Liver (tissue), 9 donors: ENCODE results near the gene DNM3. TPM values are rescaled to one million over a fixed set of nuclear protein-coding genes. Genes with fewer than 3 reads are reported as not detected.

Source experiments
- DNase-seq: peaks from one replicate; pipeline ENCODE4 v3.0.0-alpha.2; 2017; ENCODE audit warnings: low spot score
- H3K27ac ChIP-seq, 2 donors: one replicate each; pipeline ENCODE4 v1.7.0; 2013; ENCODE audit warnings: inconsistent platforms in 2 of 2, low read length in 2 of 2, control low read depth in 1 of 2, low read depth in 1 of 2, mild to moderate bottlenecking in 1 of 2
- H3K27me3 ChIP-seq, 4 donors: one replicate each; pipeline versions ENCODE4 v1.6.1 to v1.7.0; 2013; ENCODE audit warnings: low read length in 3 of 4, inconsistent platforms in 1 of 4, mild to moderate bottlenecking in 1 of 4, moderate library complexity in 1 of 4; ENCODE audit not compliant: control insufficient read depth in 4 of 4, insufficient read depth in 4 of 4
- H3K36me3 ChIP-seq, 4 donors: one replicate each; pipeline versions ENCODE4 v1.6.1 to v1.7.0; 2013; ENCODE audit warnings: low read length in 3 of 4, mild to moderate bottlenecking in 3 of 4, low read depth in 1 of 4, moderate library complexity in 1 of 4; ENCODE audit not compliant: control insufficient read depth in 4 of 4, insufficient read depth in 3 of 4
- H3K4me1 ChIP-seq, 4 donors: one replicate each; pipeline versions ENCODE4 v1.6.1 to v1.7.0; 2013; ENCODE audit warnings: low read length in 3 of 4, mild to moderate bottlenecking in 3 of 4, moderate library complexity in 1 of 4; ENCODE audit not compliant: control insufficient read depth in 4 of 4, insufficient read depth in 4 of 4
- H3K4me3 ChIP-seq, 3 donors: one replicate each; pipeline versions ENCODE4 v1.6.1 to v1.7.0; 2013; ENCODE audit warnings: low read length in 3 of 3, control low read depth in 1 of 3, low read depth in 1 of 3, mild to moderate bottlenecking in 1 of 3
- H3K9ac ChIP-seq, 2 donors: one replicate each; pipeline ENCODE4 v1.7.0; 2013; ENCODE audit warnings: low read length in 2 of 2, mild to moderate bottlenecking in 2 of 2, moderate library complexity in 2 of 2, control low read depth in 1 of 2, low read depth in 1 of 2
- H3K9me3 ChIP-seq, 4 donors: one replicate each; pipeline versions ENCODE4 v1.6.1 to v1.7.0; 2013; ENCODE audit warnings: low read length in 3 of 4; ENCODE audit not compliant: control insufficient read depth in 4 of 4
- ATF3 ChIP-seq: IDR thresholded peaks from 2 replicates; pipeline ENCODE4 v1.6.1; 2016; ENCODE audit warnings: antibody characterized with exemption
- EGR1 ChIP-seq, 2 donors: IDR thresholded peaks; 2 replicates each; pipeline ENCODE4 v1.6.1; 2016 to 2018; ENCODE audit warnings: antibody characterized with exemption in 2 of 2, low read depth in 2 of 2
- FOXA1 ChIP-seq: IDR thresholded peaks from 2 replicates; pipeline ENCODE4 v1.6.1; 2016; ENCODE audit warnings: antibody characterized with exemption
- FOXA2 ChIP-seq: IDR thresholded peaks from 2 replicates; pipeline ENCODE4 v1.6.1; 2016; ENCODE audit warnings: antibody characterized with exemption
- GABPA ChIP-seq, 2 donors: IDR thresholded peaks in 1 of 2; conservative IDR thresholded peaks in 1 of 2; 2 replicates each; pipeline ENCODE4 v1.6.1; 2016; ENCODE audit warnings: antibody characterized with exemption in 2 of 2, mild to moderate bottlenecking in 1 of 2, moderate library complexity in 1 of 2
- HNF4A ChIP-seq, 2 donors: conservative IDR thresholded peaks; 2 replicates each; pipeline ENCODE4 v1.6.1; 2016; ENCODE audit warnings: antibody characterized with exemption in 2 of 2, mild to moderate bottlenecking in 2 of 2
- HNF4G ChIP-seq: IDR thresholded peaks from 2 replicates; pipeline ENCODE4 v1.6.1; 2016; ENCODE audit warnings: antibody characterized with exemption
- JUND ChIP-seq, 2 donors: IDR thresholded peaks; 2 replicates each; pipeline ENCODE4 v1.6.1; 2016; ENCODE audit warnings: antibody characterized with exemption in 2 of 2
- MAX ChIP-seq: IDR thresholded peaks from 2 replicates; pipeline ENCODE4 v1.6.1; 2016; ENCODE audit warnings: antibody characterized with exemption
- NR2F2 ChIP-seq: IDR thresholded peaks from 2 replicates; pipeline ENCODE4 v1.6.1; 2016; ENCODE audit warnings: antibody characterized with exemption
- RAD21 ChIP-seq, 2 donors: IDR thresholded peaks; 2 replicates each; pipeline ENCODE4 v1.6.1; 2016; ENCODE audit warnings: antibody characterized with exemption in 2 of 2, mild to moderate bottlenecking in 2 of 2
- RXRA ChIP-seq, 2 donors: IDR thresholded peaks; 2 replicates each; pipeline ENCODE4 v1.6.1; 2017 to 2018; ENCODE audit warnings: antibody characterized with exemption in 2 of 2, mild to moderate bottlenecking in 1 of 2
- SP1 ChIP-seq: IDR thresholded peaks from 2 replicates; pipeline ENCODE4 v1.6.1; 2018; ENCODE audit warnings: antibody characterized with exemption, mild to moderate bottlenecking
- TAF1 ChIP-seq: conservative IDR thresholded peaks from 2 replicates; pipeline ENCODE4 v1.6.1; 2016; ENCODE audit warnings: antibody characterized with exemption, mild to moderate bottlenecking
- YY1 ChIP-seq: IDR thresholded peaks from 2 replicates; pipeline ENCODE4 v1.6.1; 2016; ENCODE audit warnings: antibody characterized with exemption, mild to moderate bottlenecking
- WGBS: extraction: QIAGEN DNeasy Blood & Tissue Kit; methylation state at CpG from one replicate; pipeline ENCODE4 v1.1.7; 2013; 5-methylcytosine and 5-hydroxymethylcytosine counted together
- polyA plus RNA-seq, 2 donors: library from polyadenylated mRNA; stranded (reverse) in 1 of 2; unstranded in 1 of 2; fragments of 200-250 nt in 1 of 2; fragments of >200 nt in 1 of 2; fragmentation: Nextera tagmentation in 1 of 2; extraction: Ambion mirVana in 1 of 2; gene quantifications; one replicate each; pipeline versions ENCODE4 v1.2.1 to v1.2.3, GENCODE V29; 2013 to 2015
- total RNA-seq, 2 donors: library from RNA; depleted of rRNA; stranded (reverse); fragments of >200 nt; gene quantifications; one replicate each; pipeline ENCODE4 v1.2.3, GENCODE V29; 2014
- TF ChIP-seq, protein P1 (sequence below): IDR thresholded peaks from 2 replicates; pipeline ENCODE4 v1.6.1; 2016; ENCODE audit warnings: antibody characterized with exemption
- TF ChIP-seq, protein P2 (sequence below): fragments of 150-350 bp; IDR thresholded peaks from 2 replicates; pipeline ENCODE4 v1.5.1; 2017; ENCODE audit warnings: improper control_type of control experiment, low read depth, low read length; ENCODE audit not compliant: missing input control
- TF ChIP-seq, protein P3 (sequence below): IDR thresholded peaks from 2 replicates; pipeline ENCODE4 v1.6.1; 2016; ENCODE audit warnings: antibody characterized with exemption, mild to moderate bottlenecking
- donor health status: healthy.
- donor health status: healthy.
- donor health status: healthy.
- donor health status: healthy.
- donor health status: healthy.

Gene DNM3
- total and polyA plus RNA-seq, 4 donors: 0.08 to 3.2 (median 1.0) TPM

DNA sequence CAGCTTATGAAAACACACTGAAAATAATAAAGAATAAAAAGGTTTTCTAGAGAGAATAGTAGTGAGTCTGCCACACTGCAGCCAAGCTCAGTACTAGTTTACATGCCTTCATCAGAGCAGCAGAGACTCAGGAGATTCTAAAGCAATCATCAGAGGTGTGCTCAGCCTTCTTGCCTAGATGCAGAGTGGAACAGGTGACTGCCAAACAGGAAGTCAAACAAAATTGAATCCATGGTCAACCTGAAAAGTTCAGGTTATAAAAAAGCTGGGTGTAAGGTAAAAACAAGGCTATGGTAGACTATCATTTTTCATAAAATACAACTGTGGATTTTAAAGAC is 413.9 kb downstream of the DNM3 start (continued):
- TF ChIP-seq, protein P1, sequence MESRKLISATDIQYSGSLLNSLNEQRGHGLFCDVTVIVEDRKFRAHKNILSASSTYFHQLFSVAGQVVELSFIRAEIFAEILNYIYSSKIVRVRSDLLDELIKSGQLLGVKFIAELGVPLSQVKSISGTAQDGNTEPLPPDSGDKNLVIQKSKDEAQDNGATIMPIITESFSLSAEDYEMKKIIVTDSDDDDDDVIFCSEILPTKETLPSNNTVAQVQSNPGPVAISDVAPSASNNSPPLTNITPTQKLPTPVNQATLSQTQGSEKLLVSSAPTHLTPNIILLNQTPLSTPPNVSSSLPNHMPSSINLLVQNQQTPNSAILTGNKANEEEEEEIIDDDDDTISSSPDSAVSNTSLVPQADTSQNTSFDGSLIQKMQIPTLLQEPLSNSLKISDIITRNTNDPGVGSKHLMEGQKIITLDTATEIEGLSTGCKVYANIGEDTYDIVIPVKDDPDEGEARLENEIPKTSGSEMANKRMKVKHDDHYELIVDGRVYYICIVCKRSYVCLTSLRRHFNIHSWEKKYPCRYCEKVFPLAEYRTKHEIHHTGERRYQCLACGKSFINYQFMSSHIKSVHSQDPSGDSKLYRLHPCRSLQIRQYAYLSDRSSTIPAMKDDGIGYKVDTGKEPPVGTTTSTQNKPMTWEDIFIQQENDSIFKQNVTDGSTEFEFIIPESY: no peak

DNA sequence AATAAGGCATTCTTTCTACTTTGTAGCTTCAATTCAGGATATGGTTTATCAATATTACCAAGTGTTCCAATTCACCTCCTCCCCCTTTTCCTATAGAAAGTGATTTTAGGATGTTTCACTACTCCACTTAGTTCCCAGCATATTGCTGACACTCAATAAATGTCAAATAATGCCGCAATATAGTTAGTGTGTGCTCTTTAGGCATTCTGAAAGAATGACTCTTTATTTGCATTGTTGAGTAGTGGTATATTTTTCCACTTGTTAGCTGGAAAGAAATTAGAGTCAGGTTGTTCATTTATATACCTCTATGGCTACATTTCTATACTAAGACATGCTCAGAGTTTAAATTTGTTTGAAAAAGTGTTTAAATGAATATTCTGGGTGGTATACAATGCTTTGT is 424.6 kb downstream of the DNM3 start:
- H3K27me3 ChIP-seq: no peaks in the 10 kb centered on the region
- no peak overlapping the region for H3K4me3 ChIP-seq
- DNase-seq: no peak
- no peak overlapping the region for H3K27ac ChIP-seq
- no peaks in the 10 kb centered on the region for H3K36me3 ChIP-seq
- TF ChIP-seq HNF4G (no peak), RAD21 (IDR thresholded peaks at IDR 0.05) (no peak), SP1 (no peak), FOXA1 (no peak), FOXA2 (no peak), NR2F2 (no peak), HNF4A (conservative IDR thresholded peaks at IDR 0.05) (no peak), MAX (no peak), GABPA (IDR thresholded peaks at IDR 0.05 in 1 of 2, conservative IDR thresholded peaks at IDR 0.05 in 1 of 2) (no peak), ATF3 (no peak), JUND (IDR thresholded peaks at IDR 0.05) (no peak), RXRA (IDR thresholded peaks at IDR 0.05) (no peak), YY1 (no peak), EGR1 (IDR thresholded peaks at IDR 0.05; ENCODE audit: low read depth in 2 of 2) (no peak), TAF1 (no peak)
- TF ChIP-seq, protein P2, sequence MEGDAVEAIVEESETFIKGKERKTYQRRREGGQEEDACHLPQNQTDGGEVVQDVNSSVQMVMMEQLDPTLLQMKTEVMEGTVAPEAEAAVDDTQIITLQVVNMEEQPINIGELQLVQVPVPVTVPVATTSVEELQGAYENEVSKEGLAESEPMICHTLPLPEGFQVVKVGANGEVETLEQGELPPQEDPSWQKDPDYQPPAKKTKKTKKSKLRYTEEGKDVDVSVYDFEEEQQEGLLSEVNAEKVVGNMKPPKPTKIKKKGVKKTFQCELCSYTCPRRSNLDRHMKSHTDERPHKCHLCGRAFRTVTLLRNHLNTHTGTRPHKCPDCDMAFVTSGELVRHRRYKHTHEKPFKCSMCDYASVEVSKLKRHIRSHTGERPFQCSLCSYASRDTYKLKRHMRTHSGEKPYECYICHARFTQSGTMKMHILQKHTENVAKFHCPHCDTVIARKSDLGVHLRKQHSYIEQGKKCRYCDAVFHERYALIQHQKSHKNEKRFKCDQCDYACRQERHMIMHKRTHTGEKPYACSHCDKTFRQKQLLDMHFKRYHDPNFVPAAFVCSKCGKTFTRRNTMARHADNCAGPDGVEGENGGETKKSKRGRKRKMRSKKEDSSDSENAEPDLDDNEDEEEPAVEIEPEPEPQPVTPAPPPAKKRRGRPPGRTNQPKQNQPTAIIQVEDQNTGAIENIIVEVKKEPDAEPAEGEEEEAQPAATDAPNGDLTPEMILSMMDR: no peak
- TF ChIP-seq, protein P1: no peak
- TF ChIP-seq, protein P3, sequence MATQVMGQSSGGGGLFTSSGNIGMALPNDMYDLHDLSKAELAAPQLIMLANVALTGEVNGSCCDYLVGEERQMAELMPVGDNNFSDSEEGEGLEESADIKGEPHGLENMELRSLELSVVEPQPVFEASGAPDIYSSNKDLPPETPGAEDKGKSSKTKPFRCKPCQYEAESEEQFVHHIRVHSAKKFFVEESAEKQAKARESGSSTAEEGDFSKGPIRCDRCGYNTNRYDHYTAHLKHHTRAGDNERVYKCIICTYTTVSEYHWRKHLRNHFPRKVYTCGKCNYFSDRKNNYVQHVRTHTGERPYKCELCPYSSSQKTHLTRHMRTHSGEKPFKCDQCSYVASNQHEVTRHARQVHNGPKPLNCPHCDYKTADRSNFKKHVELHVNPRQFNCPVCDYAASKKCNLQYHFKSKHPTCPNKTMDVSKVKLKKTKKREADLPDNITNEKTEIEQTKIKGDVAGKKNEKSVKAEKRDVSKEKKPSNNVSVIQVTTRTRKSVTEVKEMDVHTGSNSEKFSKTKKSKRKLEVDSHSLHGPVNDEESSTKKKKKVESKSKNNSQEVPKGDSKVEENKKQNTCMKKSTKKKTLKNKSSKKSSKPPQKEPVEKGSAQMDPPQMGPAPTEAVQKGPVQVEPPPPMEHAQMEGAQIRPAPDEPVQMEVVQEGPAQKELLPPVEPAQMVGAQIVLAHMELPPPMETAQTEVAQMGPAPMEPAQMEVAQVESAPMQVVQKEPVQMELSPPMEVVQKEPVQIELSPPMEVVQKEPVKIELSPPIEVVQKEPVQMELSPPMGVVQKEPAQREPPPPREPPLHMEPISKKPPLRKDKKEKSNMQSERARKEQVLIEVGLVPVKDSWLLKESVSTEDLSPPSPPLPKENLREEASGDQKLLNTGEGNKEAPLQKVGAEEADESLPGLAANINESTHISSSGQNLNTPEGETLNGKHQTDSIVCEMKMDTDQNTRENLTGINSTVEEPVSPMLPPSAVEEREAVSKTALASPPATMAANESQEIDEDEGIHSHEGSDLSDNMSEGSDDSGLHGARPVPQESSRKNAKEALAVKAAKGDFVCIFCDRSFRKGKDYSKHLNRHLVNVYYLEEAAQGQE: no peak
- peaks cover 0 to 3% (median 0%) of the 10 kb centered on the region in 4 donors for H3K9me3 ChIP-seq
- H3K4me1 ChIP-seq: peaks cover 0 to 2% (median 0%) of the 10 kb centered on the region in 4 donors
- no peak overlapping the region for H3K9ac ChIP-seq
- 95% methylated on average over 1 of the region's 1 CpG for WGBS
